ENCODE data around the gene LRP8. TPM values are rescaled to one million over a fixed set of nuclear protein-coding genes. Genes with fewer than 3 reads are reported as not detected.

The LRP8 gene
- total RNA-seq, 4 donors from 2014 or later, result 1.4 to 9.8 (median 4.3) TPM

DNA sequence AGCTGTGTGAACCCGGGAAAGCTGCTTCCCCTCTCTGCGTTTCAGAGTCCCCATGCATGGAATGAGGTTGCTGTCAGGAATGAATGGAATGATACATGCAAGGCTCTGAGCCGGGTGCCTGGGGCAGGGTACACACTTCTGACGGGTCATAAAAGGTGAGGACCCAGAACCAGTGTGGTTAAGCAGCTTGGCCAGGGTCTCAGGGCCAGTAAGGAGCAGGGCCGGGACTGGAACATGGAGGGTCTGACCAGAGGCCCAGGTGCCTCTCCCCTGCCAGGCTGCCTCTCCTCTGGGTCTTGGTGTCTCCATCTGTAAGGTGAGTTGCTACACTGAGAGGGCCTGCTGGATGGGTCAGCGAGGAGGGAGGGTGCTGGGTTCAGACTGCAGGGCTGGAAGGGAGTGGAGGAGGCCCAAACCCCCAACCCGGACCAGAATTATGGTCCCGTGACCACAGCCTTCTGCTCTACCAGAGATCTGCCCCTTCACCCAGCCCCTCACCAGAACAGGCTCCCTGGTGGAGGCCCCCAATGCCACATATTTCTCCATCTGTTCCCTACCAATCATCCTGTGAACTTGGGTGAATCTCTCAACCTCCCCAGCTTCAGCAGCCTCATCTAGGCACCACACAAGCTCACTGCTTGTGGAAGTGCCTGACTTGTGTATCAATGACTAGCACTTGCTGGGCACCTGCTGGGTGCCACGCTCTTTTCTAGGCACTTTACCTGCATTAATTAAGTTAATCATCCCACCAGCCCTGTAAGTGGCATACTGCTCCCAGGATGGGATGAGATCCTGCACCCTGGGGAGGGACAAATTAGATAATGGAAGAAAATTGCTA lies 16.2 kb upstream of the LRP8 start:
- TF ChIP-seq, protein P1, sequence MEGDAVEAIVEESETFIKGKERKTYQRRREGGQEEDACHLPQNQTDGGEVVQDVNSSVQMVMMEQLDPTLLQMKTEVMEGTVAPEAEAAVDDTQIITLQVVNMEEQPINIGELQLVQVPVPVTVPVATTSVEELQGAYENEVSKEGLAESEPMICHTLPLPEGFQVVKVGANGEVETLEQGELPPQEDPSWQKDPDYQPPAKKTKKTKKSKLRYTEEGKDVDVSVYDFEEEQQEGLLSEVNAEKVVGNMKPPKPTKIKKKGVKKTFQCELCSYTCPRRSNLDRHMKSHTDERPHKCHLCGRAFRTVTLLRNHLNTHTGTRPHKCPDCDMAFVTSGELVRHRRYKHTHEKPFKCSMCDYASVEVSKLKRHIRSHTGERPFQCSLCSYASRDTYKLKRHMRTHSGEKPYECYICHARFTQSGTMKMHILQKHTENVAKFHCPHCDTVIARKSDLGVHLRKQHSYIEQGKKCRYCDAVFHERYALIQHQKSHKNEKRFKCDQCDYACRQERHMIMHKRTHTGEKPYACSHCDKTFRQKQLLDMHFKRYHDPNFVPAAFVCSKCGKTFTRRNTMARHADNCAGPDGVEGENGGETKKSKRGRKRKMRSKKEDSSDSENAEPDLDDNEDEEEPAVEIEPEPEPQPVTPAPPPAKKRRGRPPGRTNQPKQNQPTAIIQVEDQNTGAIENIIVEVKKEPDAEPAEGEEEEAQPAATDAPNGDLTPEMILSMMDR (IDR thresholded peaks at IDR 0.05; ENCODE audit: low read depth), result no peak

DNA sequence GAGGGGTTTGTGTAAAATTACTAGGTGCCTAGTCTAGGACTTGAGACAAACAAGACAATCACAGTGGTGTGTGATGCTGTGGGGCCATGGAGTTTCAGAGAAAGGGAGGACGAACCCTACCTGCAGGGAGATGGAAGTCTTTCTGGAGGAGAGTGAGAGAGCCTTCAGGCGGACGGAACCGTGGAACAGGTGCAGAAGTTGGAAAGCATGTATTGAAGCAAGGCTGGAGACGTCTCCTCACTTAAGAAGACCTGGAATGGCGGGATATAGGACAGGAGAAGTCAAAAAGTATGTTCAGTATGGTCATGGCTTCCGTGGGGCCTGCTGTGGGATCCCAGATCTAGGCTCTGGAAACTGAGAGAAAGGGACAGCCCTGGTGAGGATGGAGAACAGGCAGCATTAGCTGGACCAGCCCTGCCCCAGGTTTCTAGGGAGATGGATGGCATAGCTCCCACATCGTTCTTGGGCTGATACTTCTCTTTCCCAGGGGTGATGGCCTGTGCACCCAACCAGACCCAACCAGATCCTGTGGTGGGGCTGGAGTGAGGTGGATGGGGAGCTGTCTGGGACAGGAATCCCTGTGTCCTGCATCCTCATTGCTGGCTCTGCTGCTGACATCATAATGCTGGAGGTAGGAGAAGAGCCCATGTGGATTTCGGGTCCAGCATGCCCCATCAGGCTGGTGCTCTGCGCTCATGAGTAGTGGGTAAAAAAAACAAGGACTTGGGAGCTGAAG lies 15.0 kb upstream of the LRP8 start:
- TF ChIP-seq, protein P1 (IDR thresholded peaks at IDR 0.05; ENCODE audit: low read depth), result no peak

DNA sequence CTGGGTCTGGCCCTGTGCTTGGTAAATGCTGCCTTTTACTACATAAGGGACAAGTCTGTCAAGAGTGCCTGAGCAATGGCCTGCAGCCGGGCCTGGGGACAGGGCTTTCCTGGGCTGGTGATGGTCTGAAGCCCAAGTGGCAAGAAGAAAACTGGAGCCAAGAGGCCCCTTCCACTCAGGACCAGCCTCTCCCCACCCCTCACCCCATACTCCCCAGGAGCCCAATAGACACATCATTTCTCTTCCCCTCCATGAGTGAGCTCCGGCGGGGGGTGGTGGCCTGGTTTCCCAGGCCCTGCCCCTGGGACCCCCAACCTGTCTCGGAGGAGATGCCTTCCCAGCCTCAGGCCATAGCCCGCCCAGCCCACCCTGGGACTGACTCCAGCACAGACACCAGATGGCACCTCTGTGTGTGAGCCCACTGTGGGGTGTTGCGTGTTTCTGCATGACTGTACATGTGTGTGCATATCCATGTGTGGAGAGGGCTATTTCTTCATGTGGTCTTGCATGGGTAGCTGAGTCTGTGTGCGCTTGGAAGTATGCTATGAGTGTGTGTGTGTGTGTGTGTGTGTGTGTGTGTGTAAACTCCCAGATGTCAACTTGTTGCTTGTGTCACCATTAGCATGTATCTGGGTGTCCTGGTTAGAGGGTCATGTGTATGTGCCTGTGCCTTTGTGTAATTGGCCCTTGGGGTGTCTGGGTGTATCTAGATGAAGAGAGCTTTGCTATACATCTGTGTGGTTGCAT lies 14.3 kb upstream of the LRP8 start:
- TF ChIP-seq, protein P1 (IDR thresholded peaks at IDR 0.05; ENCODE audit: low read depth), result no peak

DNA sequence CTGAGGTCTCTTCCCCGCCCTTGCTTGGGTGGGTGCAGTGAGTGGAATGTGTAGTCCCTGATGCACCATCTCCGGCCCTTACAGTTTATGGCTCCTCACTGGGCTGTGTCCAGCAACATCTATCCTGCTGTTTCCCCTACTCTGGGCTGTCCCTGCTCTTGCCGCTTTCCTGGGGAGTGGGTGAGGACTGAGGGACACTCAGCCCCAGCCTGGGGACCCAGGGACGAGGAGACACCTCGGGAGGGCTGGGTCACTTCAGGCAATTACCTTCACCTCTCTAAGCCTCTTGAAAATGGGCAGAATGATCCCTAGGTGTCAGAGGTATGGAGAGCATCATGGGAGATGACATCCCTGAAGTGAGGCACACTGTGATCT lies 13.6 kb upstream of the LRP8 start:
- TF ChIP-seq, protein P1 (IDR thresholded peaks at IDR 0.05; ENCODE audit: low read depth), result no peak

DNA sequence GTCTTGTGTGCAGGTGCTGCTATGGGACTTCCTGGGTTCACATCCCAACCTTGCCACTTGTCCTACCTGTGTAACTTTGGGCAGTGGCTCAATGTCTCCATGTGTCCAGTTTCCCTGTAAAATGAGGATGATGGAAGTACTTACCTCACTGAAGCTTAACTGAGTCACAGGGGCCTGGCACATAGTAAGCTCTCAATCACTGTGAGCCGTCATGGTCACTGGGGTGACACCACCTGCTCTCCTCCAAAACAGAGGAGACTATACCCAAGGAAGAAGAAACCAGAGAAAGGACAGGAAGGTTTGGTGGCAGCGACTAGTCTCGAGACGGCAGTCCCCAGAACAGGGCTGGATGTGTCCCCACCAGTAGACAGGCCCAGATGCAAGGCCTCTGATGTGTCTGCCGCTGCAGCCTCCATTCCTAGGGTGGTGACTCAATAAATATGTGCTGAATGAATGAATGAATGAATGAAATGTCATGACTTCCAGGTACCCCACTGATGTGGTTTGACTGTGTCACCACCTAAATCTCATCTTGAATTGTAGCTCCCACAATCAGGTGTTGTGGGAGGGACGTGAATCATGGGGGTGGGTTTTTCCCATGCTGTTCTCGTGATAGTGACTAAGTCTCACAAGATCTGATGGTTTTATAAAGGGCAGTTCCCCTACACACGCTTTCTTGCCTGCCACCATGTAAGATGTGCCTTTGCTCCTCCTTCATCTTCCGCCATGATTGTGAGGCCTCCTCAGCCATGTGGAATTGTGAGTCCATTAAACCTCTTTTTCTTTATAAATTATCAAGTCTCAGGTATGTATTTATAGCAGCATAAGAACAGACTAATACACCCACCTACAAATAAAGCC lies 13.0 kb upstream of the LRP8 start:
- TF ChIP-seq, protein P1 (IDR thresholded peaks at IDR 0.05; ENCODE audit: low read depth), result no peak

DNA sequence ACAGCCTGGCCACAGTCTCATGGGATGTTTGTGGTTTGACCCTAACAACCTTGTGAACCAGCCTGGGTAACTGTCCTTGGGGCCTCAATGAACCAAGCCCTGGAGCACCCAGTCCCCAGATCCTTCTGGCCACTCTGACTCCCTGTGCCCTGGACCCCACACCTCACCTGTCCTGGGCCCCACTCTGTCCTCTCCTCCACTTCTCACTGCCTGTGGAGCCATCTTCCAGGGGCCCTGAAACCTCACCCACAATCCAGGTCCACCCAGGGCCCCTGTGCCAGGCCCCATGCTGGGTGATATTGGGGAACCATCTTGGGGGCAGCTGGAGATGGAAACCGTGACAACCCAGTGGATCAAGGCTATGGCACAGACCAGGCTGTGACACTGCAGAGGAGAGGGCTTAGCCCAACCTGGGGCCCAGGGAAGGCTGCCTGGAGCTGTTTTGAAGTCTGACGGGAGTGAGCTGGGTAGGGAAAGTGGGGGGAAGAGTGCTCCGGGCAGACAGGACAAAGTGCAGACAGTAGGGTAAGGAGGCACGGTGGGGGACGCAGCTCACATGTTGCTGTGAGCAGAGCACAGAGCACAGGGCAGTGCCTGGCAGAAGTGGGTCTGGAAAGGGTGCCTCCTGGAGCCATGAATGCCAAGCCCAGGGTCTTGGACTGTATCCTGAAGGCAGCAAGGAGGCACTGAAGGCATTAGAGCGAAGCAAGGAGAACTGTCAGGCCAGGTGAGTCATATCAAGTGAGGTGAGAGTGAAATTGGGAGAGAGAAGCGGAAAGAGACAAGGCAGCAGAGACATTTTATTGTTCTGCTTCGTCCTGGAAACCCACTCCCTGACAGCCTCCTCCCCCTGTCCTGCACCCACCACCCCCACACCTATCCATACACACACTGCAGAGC lies 12.1 kb upstream of the LRP8 start:
- TF ChIP-seq, protein P1 (IDR thresholded peaks at IDR 0.05; ENCODE audit: low read depth), result no peak
